B cell (primary cell): ENCODE results near the gene MS4A2.

Experiments used
- CTCF ChIP-seq: fragments of 200-600 bp; IDR thresholded peaks from one replicate; pipeline ENCODE4 v1.8.0; 2022; ENCODE audit warnings: antibody characterized with exemption, mild to moderate bottlenecking
- EZH2 ChIP-seq: IDR thresholded peaks from 2 replicates; pipeline ENCODE4 v1.6.1; 2012; ENCODE audit warnings: borderline replicate concordance, low read depth, mild to moderate bottlenecking, moderate library complexity, low read length; ENCODE audit not compliant: insufficient read depth, poor library complexity, severe bottlenecking

DNA sequence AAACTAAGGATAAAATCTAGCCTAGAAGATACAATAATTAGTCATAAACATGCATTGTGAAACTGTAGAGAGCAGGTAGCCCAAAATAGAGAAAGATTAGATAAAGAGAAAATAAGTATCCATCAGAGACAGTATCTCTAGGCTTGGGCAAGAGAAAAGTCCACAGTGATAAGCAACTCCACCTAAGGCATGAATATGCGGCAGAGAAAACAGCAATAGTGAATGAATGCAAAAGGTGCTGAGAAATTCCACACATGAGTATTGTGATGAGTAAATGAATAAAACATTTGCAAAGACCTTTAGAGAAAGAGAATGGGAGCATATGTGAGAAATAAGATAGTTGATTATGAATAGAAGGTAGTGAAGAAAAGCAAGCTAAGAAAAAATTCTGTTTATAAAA, 8.7 kb downstream of the MS4A2 start:
- no peak for TF ChIP-seq CTCF
- no peak for TF ChIP-seq EZH2
